Activated T-helper 17 cell treated with anti-CD3 and anti-CD28 coated beads, Interleukin-2, amount 50 U/mL, for 72 hours (primary cell): Measurements from ENCODE around the gene NFIX. TPM values are rescaled to one million over a fixed set of nuclear protein-coding genes. Genes with fewer than 3 reads are reported as not detected.

Source experiments
- ATAC-seq: fragments of 150-1000 bp; cut with Tn5 transposase; replicated peaks from 2 replicates; pipeline ENCODE4 v1.10.0; 2021; ENCODE audit warnings: mild to moderate bottlenecking, moderate library complexity
- H3K27ac Mint-ChIP-seq: one replicate; pipeline ENCODE4 v1.8.0; 2022; ENCODE audit warnings: mixed read lengths
- H3K27me3 Mint-ChIP-seq: one replicate; pipeline ENCODE4 v1.8.0; 2022; ENCODE audit warnings: mixed read lengths
- H3K36me3 Mint-ChIP-seq: one replicate; pipeline ENCODE4 v1.8.0; 2022; ENCODE audit warnings: low read depth, mild to moderate bottlenecking, mixed read lengths
- H3K4me1 Mint-ChIP-seq: one replicate; pipeline ENCODE4 v1.8.0; 2022; ENCODE audit warnings: mixed read lengths
- H3K4me3 Mint-ChIP-seq: one replicate; pipeline ENCODE4 v1.8.0; 2022; ENCODE audit warnings: mild to moderate bottlenecking, mixed read lengths
- H3K9me3 Mint-ChIP-seq: one replicate; pipeline ENCODE4 v1.8.0; 2022; ENCODE audit warnings: mixed read lengths
- total RNA-seq, 2 donors: library from RNA; stranded (reverse); gene quantifications; one replicate each; pipeline ENCODE4 v1.2.3, GENCODE V29; 2022

NFIX gene
- total RNA-seq, 2 donors from 2014 or later: 0.43 to 1.1 TPM

DNA sequence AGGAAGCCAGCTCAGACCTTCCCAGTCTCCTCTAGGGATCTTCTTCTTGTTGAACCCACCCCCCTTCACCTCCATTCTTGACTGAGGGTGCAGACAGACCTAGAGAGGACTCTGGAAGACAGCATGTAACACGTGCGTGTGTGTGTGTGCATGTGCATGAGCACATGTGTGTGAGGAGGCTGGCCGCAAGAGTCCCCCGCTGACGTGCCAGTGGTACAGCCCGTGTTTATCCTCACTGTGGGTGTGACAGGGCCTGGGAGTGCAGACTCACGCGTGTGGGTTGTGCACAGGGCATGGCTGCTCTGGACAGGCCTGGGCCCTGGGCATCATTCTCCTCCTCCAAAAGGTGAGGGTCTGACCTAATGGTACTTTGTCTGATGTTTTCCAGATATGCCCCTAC is 81.0 kb downstream of the NFIX start:
- Mint-ChIP-seq H3K9me3 (no peaks in the 10 kb centered on the region), H3K4me1 (no peaks in the 10 kb centered on the region), H3K36me3 (no peaks in the 10 kb centered on the region), H3K4me3 (no peak overlapping the region), H3K27me3 (peaks cover 3% of the 10 kb centered on the region), H3K27ac (no peak overlapping the region)
- ATAC-seq: no peak

DNA sequence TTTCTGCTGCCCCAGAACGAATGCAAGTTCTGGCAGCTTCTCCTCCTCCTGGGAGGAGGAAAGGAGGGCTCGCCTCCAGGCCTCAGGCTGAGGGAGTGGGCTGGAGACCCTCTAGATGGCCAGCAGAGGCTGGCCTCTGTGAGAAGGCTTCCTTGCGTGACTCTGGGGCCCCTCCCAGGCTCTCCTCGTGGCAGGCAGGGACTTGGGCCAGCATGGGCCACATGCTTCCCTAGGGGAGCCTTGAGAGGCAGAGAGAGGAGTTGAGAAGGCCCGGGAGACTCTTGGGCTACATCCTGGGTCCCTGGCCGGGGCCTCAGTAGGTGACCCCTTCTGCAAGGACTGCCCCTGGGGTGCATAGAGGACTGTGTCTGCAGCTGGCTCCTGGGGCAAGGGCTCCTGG is 81.5 kb downstream of the NFIX start:
- no peaks in the 10 kb centered on the region for H3K36me3 Mint-ChIP-seq
- no peak overlapping the region for H3K27ac Mint-ChIP-seq
- no peak overlapping the region for H3K4me3 Mint-ChIP-seq
- H3K4me1 Mint-ChIP-seq: no peaks in the 10 kb centered on the region
- H3K9me3 Mint-ChIP-seq: no peaks in the 10 kb centered on the region
- H3K27me3 Mint-ChIP-seq: peaks cover 3% of the 10 kb centered on the region
- ATAC-seq: no peak

DNA sequence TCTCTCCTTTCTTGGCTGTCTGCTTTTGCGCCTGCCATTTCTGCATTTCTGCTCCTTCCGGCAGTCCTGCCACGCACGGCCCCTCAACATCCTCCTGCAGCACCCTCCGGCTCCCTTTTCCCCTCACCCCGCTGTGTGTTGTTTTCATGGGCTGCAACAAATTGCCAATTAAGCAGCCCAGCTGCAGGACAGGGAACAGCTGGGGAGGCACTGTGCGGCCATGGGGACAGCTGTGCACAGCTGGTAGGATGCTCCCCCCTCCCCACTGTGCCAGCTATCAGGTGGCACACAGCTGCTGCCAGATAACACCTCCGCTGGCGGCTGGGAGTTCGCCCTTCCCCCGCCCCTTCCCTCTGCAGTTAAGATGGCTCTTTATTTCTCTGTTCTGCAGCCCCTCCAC is 82.0 kb downstream of the NFIX start:
- no peak overlapping the region for H3K4me3 Mint-ChIP-seq
- no peak overlapping the region for H3K27ac Mint-ChIP-seq
- no peaks in the 10 kb centered on the region for H3K36me3 Mint-ChIP-seq
- no peaks in the 10 kb centered on the region for H3K4me1 Mint-ChIP-seq
- no peaks in the 10 kb centered on the region for H3K9me3 Mint-ChIP-seq
- ATAC-seq: no peak
- H3K27me3 Mint-ChIP-seq: peaks cover 3% of the 10 kb centered on the region

DNA sequence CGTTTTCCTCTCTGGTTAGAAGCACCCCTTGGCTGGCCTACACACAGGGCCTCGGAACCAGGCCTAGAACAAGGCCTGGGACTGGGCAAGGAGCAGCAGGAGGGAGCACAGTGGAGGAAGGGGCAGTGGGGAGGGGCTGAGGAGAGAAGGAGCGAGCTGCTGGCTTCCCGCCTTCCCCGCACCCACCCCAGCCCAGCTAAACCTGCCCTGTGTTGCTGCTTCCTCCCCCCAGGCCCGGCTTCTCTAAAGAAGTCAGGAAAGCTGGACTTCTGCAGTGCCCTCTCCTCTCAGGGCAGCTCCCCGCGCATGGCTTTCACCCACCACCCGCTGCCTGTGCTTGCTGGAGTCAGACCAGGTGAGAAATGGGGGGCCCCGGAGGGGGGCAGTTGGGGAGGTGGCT is 83.1 kb downstream of the NFIX start:
- H3K4me3 Mint-ChIP-seq: no peak overlapping the region
- no peaks in the 10 kb centered on the region for H3K36me3 Mint-ChIP-seq
- H3K4me1 Mint-ChIP-seq: no peaks in the 10 kb centered on the region
- H3K27ac Mint-ChIP-seq: no peak overlapping the region
- H3K9me3 Mint-ChIP-seq: no peaks in the 10 kb centered on the region
- no peaks in the 10 kb centered on the region for H3K27me3 Mint-ChIP-seq
- ATAC-seq: no peak

- ATAC-seq: no peak
- no peak overlapping the region for H3K4me3 Mint-ChIP-seq
- no peaks in the 10 kb centered on the region for H3K27me3 Mint-ChIP-seq
- H3K36me3 Mint-ChIP-seq: no peaks in the 10 kb centered on the region
- H3K9me3 Mint-ChIP-seq: no peaks in the 10 kb centered on the region
- H3K27ac Mint-ChIP-seq: no peak overlapping the region
- H3K4me1 Mint-ChIP-seq: no peaks in the 10 kb centered on the region
These were observed 83.7 kb downstream of the NFIX start for GRCh38 chr19:13078897-13079541.

- ATAC-seq: no peak
- Mint-ChIP-seq H3K27me3 (no peaks in the 10 kb centered on the region), H3K4me3 (no peak overlapping the region), H3K4me1 (no peaks in the 10 kb centered on the region), H3K9me3 (no peaks in the 10 kb centered on the region), H3K36me3 (no peaks in the 10 kb centered on the region), H3K27ac (no peak overlapping the region)
These were observed 84.3 kb downstream of the NFIX start for GRCh38 chr19:13079542-13079986.

- Mint-ChIP-seq H3K4me3 (no peak overlapping the region), H3K36me3 (no peaks in the 10 kb centered on the region), H3K4me1 (no peaks in the 10 kb centered on the region), H3K9me3 (no peaks in the 10 kb centered on the region), H3K27ac (no peak overlapping the region), H3K27me3 (no peaks in the 10 kb centered on the region)
- no peak for ATAC-seq
These were observed 87.1 kb downstream of the NFIX start for GRCh38 chr19:13082192-13083007.

DNA sequence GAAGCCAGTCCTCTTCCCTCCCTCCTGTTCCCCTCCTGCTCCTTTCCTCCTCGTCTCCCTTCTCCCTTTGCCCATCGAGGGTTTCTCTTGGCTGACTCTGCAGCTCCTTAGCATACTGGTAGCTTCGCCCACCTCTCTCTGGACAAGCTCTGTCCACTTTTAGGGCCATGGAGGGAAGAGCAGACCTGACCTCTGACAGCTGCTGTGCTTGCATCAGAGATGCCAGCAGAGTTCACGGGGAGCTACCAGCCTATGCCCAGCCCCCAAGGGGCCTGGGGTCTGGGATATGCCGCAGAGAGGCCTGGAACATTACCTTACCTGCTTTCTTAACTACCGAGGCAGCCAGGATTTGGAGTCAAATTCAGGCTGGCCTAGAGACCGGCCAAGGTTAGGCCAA is 87.7 kb downstream of the NFIX start:
- Mint-ChIP-seq H3K27ac (no peak overlapping the region), H3K4me3 (no peak overlapping the region), H3K36me3 (no peaks in the 10 kb centered on the region), H3K9me3 (no peaks in the 10 kb centered on the region), H3K27me3 (no peaks in the 10 kb centered on the region), H3K4me1 (no peaks in the 10 kb centered on the region)
- ATAC-seq: no peak

DNA sequence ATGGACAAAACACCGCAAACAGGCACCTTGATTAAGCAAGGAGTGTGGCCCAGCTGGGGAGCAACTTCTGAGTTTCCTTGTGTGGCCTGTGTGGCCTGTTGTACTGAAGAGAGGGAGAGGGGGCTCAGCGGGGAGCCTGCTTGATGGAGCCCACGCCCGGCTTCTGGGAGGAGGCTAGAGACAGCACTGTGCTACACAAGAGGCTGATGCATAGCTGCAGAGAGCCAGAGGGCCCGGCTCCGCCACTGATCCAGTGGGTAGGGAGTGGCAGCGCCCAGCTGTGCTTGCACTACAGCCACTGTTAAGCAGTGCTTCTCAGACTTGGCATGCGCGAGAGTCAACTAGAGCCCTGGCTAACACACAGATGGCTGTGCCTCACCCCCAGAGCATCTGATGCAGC is 88.4 kb downstream of the NFIX start:
- no peaks in the 10 kb centered on the region for H3K36me3 Mint-ChIP-seq
- ATAC-seq: no peak
- H3K4me1 Mint-ChIP-seq: no peaks in the 10 kb centered on the region

DNA sequence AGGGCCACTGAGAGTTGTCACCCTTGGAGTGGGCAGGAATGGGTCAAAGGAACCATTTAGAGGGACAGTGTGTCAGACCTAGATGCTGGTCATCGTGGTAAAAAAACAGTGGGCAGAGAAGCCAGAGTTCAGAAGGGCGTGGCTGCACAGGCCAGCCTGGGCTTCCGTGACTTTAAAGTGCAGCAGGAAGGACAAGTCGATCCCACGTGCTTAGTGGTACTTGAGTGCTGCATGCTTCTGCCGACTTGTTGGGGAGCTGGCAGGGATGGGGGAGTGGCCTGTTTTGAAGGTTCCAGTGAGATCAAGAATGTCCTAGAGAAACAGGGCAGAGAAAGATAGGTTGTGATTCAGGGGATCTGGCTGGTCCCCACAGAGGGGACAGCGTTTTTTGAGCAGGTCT is 90.4 kb downstream of the NFIX start:
- no peak overlapping the region for H3K4me3 Mint-ChIP-seq
- H3K4me1 Mint-ChIP-seq: no peaks in the 10 kb centered on the region
- no peaks in the 10 kb centered on the region for H3K9me3 Mint-ChIP-seq
- no peaks in the 10 kb centered on the region for H3K27me3 Mint-ChIP-seq
- H3K36me3 Mint-ChIP-seq: no peaks in the 10 kb centered on the region
- no peak overlapping the region for H3K27ac Mint-ChIP-seq
- ATAC-seq: no peak

More for the DNA sequence above, 88.4 kb downstream of the NFIX start:
- Mint-ChIP-seq H3K9me3 (no peaks in the 10 kb centered on the region), H3K27me3 (no peaks in the 10 kb centered on the region), H3K4me3 (no peak overlapping the region), H3K27ac (no peak overlapping the region)

DNA sequence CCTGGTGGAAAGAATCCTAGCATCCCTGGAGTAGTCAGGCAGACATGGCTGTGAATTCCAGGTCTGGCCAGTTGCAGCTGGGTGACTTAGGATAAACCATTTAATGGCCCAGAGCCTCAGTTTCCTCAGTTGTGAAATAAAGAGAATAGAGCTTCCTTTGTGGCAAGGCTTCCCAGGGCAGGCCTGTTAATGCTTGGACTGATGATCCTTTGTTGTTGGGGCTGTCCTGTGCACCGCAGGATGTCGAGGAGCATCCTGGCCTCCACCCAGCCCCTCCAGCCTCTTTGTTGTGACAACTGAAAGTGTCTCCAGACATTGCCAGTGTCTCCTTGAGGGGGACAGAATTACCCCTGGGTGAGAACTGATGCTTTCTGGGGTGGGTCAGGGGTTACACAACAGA is 91.1 kb downstream of the NFIX start:
- ATAC-seq: no peak
- no peaks in the 10 kb centered on the region for H3K36me3 Mint-ChIP-seq
- H3K4me3 Mint-ChIP-seq: no peak overlapping the region
- no peaks in the 10 kb centered on the region for H3K27me3 Mint-ChIP-seq
- no peaks in the 10 kb centered on the region for H3K4me1 Mint-ChIP-seq
- H3K9me3 Mint-ChIP-seq: no peaks in the 10 kb centered on the region
- H3K27ac Mint-ChIP-seq: no peak overlapping the region

GRCh38 chr19:13087295-13087694 is 92.0 kb downstream of the NFIX start:
- ATAC-seq: no peak
- Mint-ChIP-seq H3K4me1 (no peaks in the 10 kb centered on the region), H3K27me3 (no peaks in the 10 kb centered on the region), H3K9me3 (no peaks in the 10 kb centered on the region), H3K4me3 (no peak overlapping the region), H3K36me3 (no peaks in the 10 kb centered on the region), H3K27ac (no peak overlapping the region)

GRCh38 chr19:13087795-13088537 is 92.7 kb downstream of the NFIX start:
- H3K36me3 Mint-ChIP-seq: no peaks in the 10 kb centered on the region
- no peak overlapping the region for H3K4me3 Mint-ChIP-seq

GRCh38 chr19:13089139-13089856 is 94.0 kb downstream of the NFIX start:
- Mint-ChIP-seq H3K27me3 (no peaks in the 10 kb centered on the region), H3K4me3 (no peak overlapping the region), H3K4me1 (no peaks in the 10 kb centered on the region), H3K36me3 (no peaks in the 10 kb centered on the region), H3K9me3 (no peaks in the 10 kb centered on the region), H3K27ac (no peak overlapping the region)
- no peak for ATAC-seq

More at GRCh38 chr19:13087795-13088537, 92.7 kb downstream of the NFIX start:
- Mint-ChIP-seq H3K4me1 (no peaks in the 10 kb centered on the region), H3K27me3 (no peaks in the 10 kb centered on the region), H3K9me3 (no peaks in the 10 kb centered on the region), H3K27ac (no peak overlapping the region)
- no peak for ATAC-seq
